CD4-positive, alpha-beta T cell treated with Interleukin-1 beta for 1 hour (primary cell): ENCODE data around the gene PORCN.
"Not testable (repeated sequence)": the region's sequence is repeated elsewhere in the genome, so short reads cannot be mapped to it uniquely, and the experiment has no call there.

Experiments
- DNase-seq, 2 donors: peaks; one replicate each; pipeline ENCODE4 v3.0.0-alpha.2; 2020 to 2022

Gene PORCN

GRCh38 chrX:48548871-48549270, 40.1 kb downstream of the PORCN start:
- DNase-seq = no peak

GRCh38 chrX:48555731-48556325, 47.0 kb downstream of the PORCN start:
- not testable (repeated sequence) for DNase-seq

- DNase-seq = no peak
These were observed 49.5 kb downstream of the PORCN start for GRCh38 chrX:48558271-48558670.

- DNase-seq = no peak
These were observed 50.8 kb downstream of the PORCN start for GRCh38 chrX:48559636-48560035.

- no peak for DNase-seq
These were observed 51.3 kb downstream of the PORCN start for GRCh38 chrX:48560056-48560455.

GRCh38 chrX:48560681-48561080, 51.9 kb downstream of the PORCN start:
- DNase-seq = no peak

- DNase-seq = no peak
These were observed 61.2 kb downstream of the PORCN start for GRCh38 chrX:48569958-48570357.
